Uterus (tissue), 4 donors: ENCODE data around the gene KCNAB1. TPM values are rescaled to one million over a fixed set of nuclear protein-coding genes. Genes with fewer than 3 reads are reported as not detected.

Experiments used
- DNase-seq, 2 donors: peaks; one replicate each; pipeline ENCODE4 v3.0.0-alpha.2; 2019 to 2020
- H3K27ac ChIP-seq, 2 donors: fragments of 200-600 bp; sonication (generic); 1 replicate in 1 of 2; 2 replicates in 1 of 2; pipeline ENCODE4 v1.5.1; 2016 to 2018
- H3K27me3 ChIP-seq, 2 donors: fragments of 200-600 bp; sonication (generic); one replicate each; pipeline ENCODE4 v1.5.1; 2018 to 2019; ENCODE audit warnings: control low read depth in 1 of 2
- H3K36me3 ChIP-seq, 2 donors: fragments of 200-600 bp; sonication (generic); one replicate each; pipeline ENCODE4 v1.5.1; 2019; ENCODE audit warnings: control low read depth in 1 of 2
- H3K4me1 ChIP-seq, 2 donors: fragments of 200-600 bp; sonication (generic); one replicate each; pipeline ENCODE4 v1.5.1; 2018 to 2019; ENCODE audit warnings: control low read depth in 1 of 2
- H3K4me3 ChIP-seq, 2 donors: fragments of 200-600 bp; sonication (generic); 1 replicate in 1 of 2; 2 replicates in 1 of 2; pipeline ENCODE4 v1.5.1; 2018 to 2019; ENCODE audit warnings: mild to moderate bottlenecking in 1 of 2
- H3K9me3 ChIP-seq, 2 donors: fragments of 200-600 bp; sonication (generic); one replicate each; pipeline ENCODE4 v1.5.1; 2019; ENCODE audit warnings: control low read depth in 1 of 2
- POLR2A ChIP-seq, 2 donors: fragments of 450-650 bp; IDR thresholded peaks; one replicate each; pipeline ENCODE4 v1.6.1; 2016; ENCODE audit warnings: antibody characterized with exemption in 2 of 2, mild to moderate bottlenecking in 1 of 2, moderate library complexity in 1 of 2
- intact Hi-C: fragments of 100-400 bp; cut with DNase I; formaldehyde crosslinking; loops from one replicate; pipeline ENCODE4 v1.15.1; 2023; ENCODE audit warnings: low total_unique reads
- total RNA-seq, 4 donors: library from RNA; depleted of rRNA in 3 of 4; stranded (reverse); fragments of >200 nt in 3 of 4; gene quantifications; one replicate each; pipeline versions ENCODE4 v1.1.0 to v1.2.4, GENCODE V29; 2014 to 2023
- TF ChIP-seq, protein P1 (sequence below), 4 experiments: fragments of 200-600 bp in 2 of 4; fragments of 450-650 bp in 2 of 4; sonication (generic) in 2 of 4; IDR thresholded peaks; one replicate each; pipeline ENCODE4 v1.5.1; 2016 to 2019; ENCODE audit warnings: antibody characterized with exemption in 4 of 4, mild to moderate bottlenecking in 2 of 4, moderate library complexity in 1 of 4
- donor health status: DM: yes; HTN: yes; CAD: no.

The KCNAB1 gene
- total RNA-seq, 4 donors from 2014 or later = 1.3 to 12.8 (median 6.8) TPM

DNA sequence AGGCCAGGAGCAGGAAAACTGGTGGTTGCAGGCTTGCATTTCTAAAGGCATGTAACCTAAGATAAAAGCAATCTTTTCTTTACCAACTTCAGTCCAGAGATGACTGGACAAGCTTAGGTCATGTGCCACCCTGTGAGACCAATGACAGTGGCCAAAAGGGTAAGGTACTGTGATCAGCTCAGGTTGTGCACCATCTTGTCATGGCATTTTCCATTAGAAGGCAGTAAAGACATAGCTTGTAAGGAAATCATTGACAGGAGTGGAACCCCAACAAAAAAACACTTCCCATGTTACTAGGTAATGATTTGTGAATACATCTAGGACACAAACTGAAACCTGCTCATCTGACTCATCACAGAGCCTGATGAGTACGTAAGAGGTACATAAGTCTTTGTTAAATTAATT is 399.4 kb downstream of the KCNAB1 start:
- intact Hi-C loops = no loop called here
- no peaks in the 10 kb centered on the region for H3K9me3 ChIP-seq
- H3K4me3 ChIP-seq = no peak overlapping the region
- no peaks in the 10 kb centered on the region for H3K27me3 ChIP-seq
- H3K4me1 ChIP-seq = no peaks in the 10 kb centered on the region
- no peak for DNase-seq
- H3K27ac ChIP-seq = no peak overlapping the region
- H3K36me3 ChIP-seq = no peaks in the 10 kb centered on the region
- TF ChIP-seq, protein P1, sequence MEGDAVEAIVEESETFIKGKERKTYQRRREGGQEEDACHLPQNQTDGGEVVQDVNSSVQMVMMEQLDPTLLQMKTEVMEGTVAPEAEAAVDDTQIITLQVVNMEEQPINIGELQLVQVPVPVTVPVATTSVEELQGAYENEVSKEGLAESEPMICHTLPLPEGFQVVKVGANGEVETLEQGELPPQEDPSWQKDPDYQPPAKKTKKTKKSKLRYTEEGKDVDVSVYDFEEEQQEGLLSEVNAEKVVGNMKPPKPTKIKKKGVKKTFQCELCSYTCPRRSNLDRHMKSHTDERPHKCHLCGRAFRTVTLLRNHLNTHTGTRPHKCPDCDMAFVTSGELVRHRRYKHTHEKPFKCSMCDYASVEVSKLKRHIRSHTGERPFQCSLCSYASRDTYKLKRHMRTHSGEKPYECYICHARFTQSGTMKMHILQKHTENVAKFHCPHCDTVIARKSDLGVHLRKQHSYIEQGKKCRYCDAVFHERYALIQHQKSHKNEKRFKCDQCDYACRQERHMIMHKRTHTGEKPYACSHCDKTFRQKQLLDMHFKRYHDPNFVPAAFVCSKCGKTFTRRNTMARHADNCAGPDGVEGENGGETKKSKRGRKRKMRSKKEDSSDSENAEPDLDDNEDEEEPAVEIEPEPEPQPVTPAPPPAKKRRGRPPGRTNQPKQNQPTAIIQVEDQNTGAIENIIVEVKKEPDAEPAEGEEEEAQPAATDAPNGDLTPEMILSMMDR (IDR thresholded peaks at IDR 0.05) = no peak
- TF ChIP-seq POLR2A (IDR thresholded peaks at IDR 0.05) = no peak

DNA sequence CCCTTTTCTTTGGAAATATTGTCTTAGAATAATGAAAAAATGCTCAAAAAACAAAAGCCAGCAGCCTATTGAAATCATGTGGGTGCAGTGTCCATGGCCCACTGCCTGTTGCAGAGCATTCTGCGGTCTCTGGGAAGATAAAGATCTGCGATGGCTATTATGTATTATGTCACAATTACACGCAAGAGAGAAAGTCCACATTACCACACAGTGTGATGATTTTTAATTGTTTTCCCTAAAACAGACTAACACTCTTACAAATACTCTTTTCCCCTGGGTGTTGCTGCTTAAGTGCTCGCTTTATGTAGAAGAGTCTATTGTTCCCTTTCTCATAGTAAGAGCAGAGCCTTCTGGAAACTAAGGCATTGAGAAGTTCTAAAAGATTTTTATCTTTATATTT is 402.3 kb downstream of the KCNAB1 start:
- H3K4me3 ChIP-seq = no peak overlapping the region
- no peak for TF ChIP-seq POLR2A (IDR thresholded peaks at IDR 0.05)
- TF ChIP-seq, protein P1 (IDR thresholded peaks at IDR 0.05) = no peak
- H3K27ac ChIP-seq = no peak overlapping the region
- no peaks in the 10 kb centered on the region for H3K27me3 ChIP-seq
- H3K4me1 ChIP-seq = no peaks in the 10 kb centered on the region
- no peaks in the 10 kb centered on the region for H3K36me3 ChIP-seq
- intact Hi-C loops = no loop called here
- DNase-seq = no peak
- no peaks in the 10 kb centered on the region for H3K9me3 ChIP-seq

DNA sequence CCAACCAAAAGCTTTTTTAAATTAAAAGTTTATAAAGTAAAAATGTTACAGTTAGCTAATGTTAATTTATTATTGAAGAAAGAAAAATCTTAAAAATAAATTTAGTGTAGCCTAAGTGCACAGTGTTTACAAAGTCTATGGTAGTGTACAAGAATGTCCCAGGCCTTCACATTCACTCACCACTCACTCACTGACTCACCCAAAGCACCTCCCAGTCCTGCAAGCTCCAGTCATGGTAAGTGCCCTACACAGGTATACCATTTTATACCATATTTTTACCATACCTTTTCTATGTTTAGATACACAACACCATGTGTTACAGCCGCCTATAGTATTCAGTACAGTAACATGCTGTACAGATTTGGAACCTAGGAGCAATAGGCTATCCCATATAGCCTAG is 405.4 kb downstream of the KCNAB1 start:
- intact Hi-C loops = no loop called here
- TF ChIP-seq POLR2A (IDR thresholded peaks at IDR 0.05) = no peak
- TF ChIP-seq, protein P1 (IDR thresholded peaks at IDR 0.05) = no peak
- no peaks in the 10 kb centered on the region for H3K36me3 ChIP-seq
- no peaks in the 10 kb centered on the region for H3K27me3 ChIP-seq
- no peak overlapping the region for H3K4me3 ChIP-seq
- no peaks in the 10 kb centered on the region for H3K9me3 ChIP-seq
- H3K27ac ChIP-seq = no peak overlapping the region
- H3K4me1 ChIP-seq = no peaks in the 10 kb centered on the region
- no peak for DNase-seq

DNA sequence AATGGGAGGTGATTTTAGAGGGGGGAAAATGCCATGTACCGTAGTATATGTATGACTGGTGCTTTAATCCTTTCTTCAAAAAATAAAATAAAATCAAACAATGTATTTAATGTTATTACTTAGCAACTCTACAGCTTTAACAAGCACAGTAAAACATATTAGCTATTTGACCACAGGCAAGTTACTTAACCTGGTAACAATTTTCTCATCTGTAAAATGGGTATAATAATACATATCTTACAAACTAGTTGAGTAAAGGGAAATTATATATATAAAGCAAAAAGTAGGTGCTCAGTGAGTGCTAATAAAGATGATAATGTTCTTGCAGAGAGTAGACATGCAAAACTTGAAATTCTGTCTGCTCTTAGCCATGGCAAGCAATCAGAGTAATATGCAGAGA is 406.7 kb downstream of the KCNAB1 start:
- H3K4me1 ChIP-seq = no peaks in the 10 kb centered on the region
- no peak overlapping the region for H3K4me3 ChIP-seq
- intact Hi-C loops = no loop called here
- no peaks in the 10 kb centered on the region for H3K36me3 ChIP-seq
- H3K9me3 ChIP-seq = no peaks in the 10 kb centered on the region
- TF ChIP-seq POLR2A (IDR thresholded peaks at IDR 0.05) = no peak
- TF ChIP-seq, protein P1 (IDR thresholded peaks at IDR 0.05) = no peak
- DNase-seq = no peak
- H3K27ac ChIP-seq = no peak overlapping the region
- H3K27me3 ChIP-seq = no peaks in the 10 kb centered on the region

DNA sequence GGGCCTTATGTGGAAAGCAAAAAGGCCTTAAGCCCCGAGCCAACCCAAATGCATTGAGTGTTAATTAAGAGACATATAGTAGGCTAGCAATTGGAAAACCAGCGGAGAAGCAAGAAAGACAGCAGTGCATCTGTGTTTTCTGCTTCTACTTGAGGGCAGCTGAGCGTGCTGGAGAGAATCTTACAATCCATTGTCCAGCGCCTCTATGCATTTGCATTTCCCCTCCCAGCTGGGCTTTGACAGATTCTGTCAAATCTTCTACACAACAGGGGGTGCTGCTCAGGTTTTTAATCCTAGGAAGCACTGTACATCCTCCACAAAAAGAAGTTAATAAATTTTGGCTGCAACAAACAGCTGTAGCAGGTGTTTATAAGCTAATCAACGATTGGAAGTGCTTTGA is 410.6 kb downstream of the KCNAB1 start:
- no peak for TF ChIP-seq POLR2A (IDR thresholded peaks at IDR 0.05)
- TF ChIP-seq, protein P1 (IDR thresholded peaks at IDR 0.05) = no peak

More for the DNA sequence above, 410.6 kb downstream of the KCNAB1 start:
- no peaks in the 10 kb centered on the region for H3K27me3 ChIP-seq
- no peaks in the 10 kb centered on the region for H3K9me3 ChIP-seq
- H3K27ac ChIP-seq = no peak overlapping the region
- peaks cover 0 to 6% of the 10 kb centered on the region in 2 donors for H3K4me1 ChIP-seq
- no peak overlapping the region for H3K4me3 ChIP-seq
- intact Hi-C loops = no loop called here
- no peaks in the 10 kb centered on the region for H3K36me3 ChIP-seq
- no peak for DNase-seq
